Omental fat pad (tissue), 4 donors: ENCODE data around the gene DAO. TPM values are rescaled to one million over a fixed set of nuclear protein-coding genes. Genes with fewer than 3 reads are reported as not detected.
"Not testable (repeated sequence)": the region's sequence is repeated elsewhere in the genome, so short reads cannot be mapped to it uniquely, and the experiment has no call there.

Source experiments
- ATAC-seq: fragments of 150-250 bp; one replicate; pipeline ENCODE4 v1.9.1; 2016; ENCODE audit warnings: mild to moderate bottlenecking, moderate library complexity; ENCODE audit not compliant: low FRiP score
- DNase-seq: peaks from one replicate; pipeline ENCODE4 v3.0.0-alpha.2; 2019; ENCODE audit warnings: low spot score
- total RNA-seq, 4 donors: library from RNA; depleted of rRNA; stranded (reverse); fragments of >200 nt; gene quantifications; one replicate each; pipeline ENCODE4 v1.1.0, GENCODE V29; 2016
- TF ChIP-seq, protein P1 (sequence below), 3 donors: fragments of 450-650 bp; IDR thresholded peaks; one replicate each; pipeline ENCODE4 v1.5.1; 2016 to 2017; ENCODE audit warnings: antibody characterized with exemption in 3 of 3, mild to moderate bottlenecking in 3 of 3, moderate library complexity in 2 of 3

Gene DAO
- total RNA-seq, 4 donors from 2014 or later: not detected

DNA sequence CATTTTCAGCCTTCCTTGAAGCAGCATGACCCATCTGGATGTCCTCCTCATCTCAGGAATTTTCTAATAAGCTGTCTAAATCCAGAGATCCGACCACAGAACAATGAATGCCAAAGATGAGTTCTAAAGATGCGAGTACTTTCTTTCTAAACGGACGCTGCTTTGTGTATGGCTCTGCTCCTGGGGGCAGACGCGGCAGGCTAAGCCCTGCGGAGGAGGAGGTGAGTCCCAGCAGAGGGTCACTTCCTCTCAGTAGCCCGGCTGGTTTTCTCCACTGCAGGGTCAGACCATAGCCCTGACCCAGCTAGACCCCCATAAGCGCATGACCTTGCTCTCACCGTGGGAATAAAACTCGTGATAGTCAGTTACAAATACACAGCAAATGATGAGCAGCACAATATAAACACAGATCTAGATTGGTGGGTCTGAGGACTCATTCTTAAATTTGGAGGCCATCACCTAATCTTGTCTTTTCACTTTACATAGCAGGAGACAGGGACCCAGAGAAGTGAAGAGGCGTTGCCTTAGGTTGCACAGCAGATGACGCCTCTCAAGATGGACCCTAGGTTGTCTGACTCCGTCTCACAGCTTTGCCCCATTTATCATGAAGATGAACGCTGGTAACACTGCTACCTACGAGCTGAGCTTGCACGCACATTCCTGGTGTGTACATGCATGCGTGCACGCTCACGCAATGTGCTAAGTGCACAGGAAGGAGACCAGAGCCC, 39.1 kb upstream of the DAO start:
- no peak for DNase-seq
- no peak for ATAC-seq
- TF ChIP-seq, protein P1, sequence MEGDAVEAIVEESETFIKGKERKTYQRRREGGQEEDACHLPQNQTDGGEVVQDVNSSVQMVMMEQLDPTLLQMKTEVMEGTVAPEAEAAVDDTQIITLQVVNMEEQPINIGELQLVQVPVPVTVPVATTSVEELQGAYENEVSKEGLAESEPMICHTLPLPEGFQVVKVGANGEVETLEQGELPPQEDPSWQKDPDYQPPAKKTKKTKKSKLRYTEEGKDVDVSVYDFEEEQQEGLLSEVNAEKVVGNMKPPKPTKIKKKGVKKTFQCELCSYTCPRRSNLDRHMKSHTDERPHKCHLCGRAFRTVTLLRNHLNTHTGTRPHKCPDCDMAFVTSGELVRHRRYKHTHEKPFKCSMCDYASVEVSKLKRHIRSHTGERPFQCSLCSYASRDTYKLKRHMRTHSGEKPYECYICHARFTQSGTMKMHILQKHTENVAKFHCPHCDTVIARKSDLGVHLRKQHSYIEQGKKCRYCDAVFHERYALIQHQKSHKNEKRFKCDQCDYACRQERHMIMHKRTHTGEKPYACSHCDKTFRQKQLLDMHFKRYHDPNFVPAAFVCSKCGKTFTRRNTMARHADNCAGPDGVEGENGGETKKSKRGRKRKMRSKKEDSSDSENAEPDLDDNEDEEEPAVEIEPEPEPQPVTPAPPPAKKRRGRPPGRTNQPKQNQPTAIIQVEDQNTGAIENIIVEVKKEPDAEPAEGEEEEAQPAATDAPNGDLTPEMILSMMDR (IDR thresholded peaks at IDR 0.05): no peak

DNA sequence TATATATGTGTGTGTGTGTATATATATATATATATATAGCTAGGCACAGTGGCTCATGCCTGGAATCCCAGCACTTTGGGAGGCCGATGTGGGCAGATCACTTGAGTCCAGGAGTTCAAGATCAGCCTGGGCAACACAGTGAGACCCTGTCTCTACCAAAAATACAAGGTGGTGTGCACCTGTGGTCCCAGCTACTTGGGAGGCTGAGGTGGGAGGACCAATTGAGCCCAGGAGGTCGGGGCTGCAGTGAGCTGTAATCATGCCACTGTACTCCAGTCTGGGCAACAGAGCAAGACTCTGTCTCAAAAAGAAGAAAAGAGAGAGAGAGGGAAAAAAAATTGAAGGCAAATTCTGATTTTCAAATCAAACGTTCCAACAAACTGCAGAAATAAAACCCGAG, 38.1 kb upstream of the DAO start:
- DNase-seq, ATAC-seq: not testable (repeated sequence)

DNA sequence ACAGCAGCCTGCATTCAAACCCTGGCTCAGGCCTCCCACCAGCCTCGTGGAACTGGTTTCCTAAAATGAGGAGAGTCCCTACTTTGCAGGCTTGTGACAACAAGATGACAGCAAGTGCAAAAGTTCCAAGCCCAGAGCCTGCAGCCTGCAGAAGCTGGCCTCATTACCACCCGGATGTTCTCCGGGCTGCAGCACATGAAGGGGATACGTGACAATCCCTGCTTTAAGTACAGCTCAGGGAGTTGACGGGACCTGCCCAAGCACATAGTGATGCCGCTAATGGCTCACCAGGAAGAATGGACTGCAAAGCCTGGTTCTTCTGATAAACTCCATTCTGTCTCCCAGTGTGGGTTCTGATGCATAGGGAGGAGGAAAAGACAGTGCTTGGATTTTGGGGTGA, 37.5 kb upstream of the DAO start:
- no peak for ATAC-seq
- TF ChIP-seq, protein P1 (IDR thresholded peaks at IDR 0.05): no peak
- no peak for DNase-seq

DNA sequence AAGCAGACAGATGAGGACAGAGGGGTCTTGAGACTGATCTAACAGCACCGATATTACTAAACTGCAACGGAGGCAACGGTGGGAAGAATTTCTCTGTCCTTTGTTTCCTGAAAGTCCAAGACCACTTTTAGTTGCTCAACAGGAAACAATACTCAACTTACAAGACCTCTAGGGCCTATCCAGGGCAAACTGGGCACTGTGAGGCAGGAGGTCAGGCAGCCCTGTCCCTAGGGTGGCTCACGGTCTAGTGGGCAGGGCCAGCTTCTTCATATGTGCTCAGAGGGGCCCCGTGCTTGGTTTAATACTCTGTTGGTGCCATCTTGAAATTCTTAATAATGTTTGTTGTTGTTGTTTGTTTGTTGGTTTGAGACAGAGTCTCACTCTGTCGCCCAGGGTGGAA, 36.7 kb upstream of the DAO start:
- ATAC-seq: no peak
- TF ChIP-seq, protein P1 (IDR thresholded peaks at IDR 0.05): no peak
- no peak for DNase-seq

DNA sequence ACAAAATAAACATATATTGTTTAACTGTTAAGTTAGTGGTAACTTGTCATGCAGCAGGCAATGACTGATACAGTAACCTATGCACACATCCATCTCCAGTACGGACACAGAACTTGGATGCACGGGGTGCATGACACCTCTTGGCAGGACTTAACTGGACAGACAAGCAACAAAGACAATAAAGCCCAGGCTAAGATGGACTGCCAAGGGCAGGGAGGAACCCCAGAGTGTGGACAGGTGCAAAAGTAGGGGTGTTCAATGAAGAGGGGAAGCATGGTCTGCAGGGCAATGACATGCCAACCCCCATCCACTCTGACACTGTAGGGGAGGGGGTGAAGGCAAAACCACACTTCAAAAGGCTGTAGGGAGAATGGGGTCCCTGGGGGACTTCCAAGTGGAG, 34.2 kb upstream of the DAO start:
- TF ChIP-seq, protein P1 (IDR thresholded peaks at IDR 0.05): no peak
- ATAC-seq (no peak), DNase-seq (no peak)

DNA sequence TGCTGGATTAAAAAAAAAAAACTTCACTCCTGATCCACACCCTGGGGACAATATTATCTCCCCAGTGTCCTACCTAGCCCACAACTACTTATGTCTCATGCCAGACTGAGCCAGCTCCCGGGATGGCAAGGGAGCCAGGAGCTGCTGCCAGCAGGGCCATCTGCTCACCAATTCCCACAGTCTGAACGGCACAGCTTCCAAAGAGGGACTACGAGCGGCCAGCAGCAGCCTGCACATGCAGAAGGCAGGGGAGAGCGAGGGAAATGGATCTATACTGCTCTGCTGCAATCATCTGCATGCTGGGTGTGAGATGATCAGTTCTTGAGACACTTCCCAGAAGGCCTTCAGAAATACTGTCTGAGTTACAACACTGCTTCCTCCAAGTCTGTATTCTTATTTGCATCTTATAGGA, 33.6 kb upstream of the DAO start:
- no peak for DNase-seq
- TF ChIP-seq, protein P1 (IDR thresholded peaks at IDR 0.05): no peak
- no peak for ATAC-seq

DNA sequence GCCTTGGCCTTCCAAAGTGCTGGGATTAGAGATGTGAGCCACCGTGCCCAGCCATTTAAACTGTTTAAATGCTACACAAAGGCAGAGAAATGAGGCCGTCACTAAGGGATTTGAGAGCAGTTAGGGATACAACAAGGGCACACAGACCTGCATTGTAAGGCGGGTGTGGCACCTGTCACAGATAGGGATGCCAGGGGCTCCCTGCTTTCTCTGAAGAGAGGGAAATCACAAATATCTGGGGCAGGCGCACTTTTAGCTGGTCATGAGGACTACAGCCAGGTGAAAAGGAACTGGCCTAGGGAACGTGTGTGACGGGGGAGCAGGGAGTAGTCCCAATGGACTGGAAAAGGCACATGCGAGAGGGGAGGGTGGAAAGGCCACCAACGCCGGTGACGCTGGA, 32.2 kb upstream of the DAO start:
- no peak for ATAC-seq
- DNase-seq: no peak
- TF ChIP-seq, protein P1 (IDR thresholded peaks at IDR 0.05): no peak
